K562 (cell line): ENCODE measurements around the gene DNMBP. TPM values are rescaled to one million over a fixed set of nuclear protein-coding genes. Genes with fewer than 3 reads are reported as not detected.

Experiments used
- BRD9 ChIP-seq: fragments of 450-650 bp; IDR thresholded peaks from 2 replicates; pipeline ENCODE4 v1.6.1; 2018; ENCODE audit warnings: low read depth; ENCODE audit not compliant: partially characterized antibody
- E4F1 ChIP-seq: fragments of 250-450 bp; sonication (Bioruptor Pico); IDR thresholded peaks from 2 replicates; pipeline ENCODE4 v1.5.0; 2021; ENCODE audit warnings: mild to moderate bottlenecking, borderline replicate concordance
- ESRRB ChIP-seq: fragments of 250-450 bp; sonication (Bioruptor Pico); IDR thresholded peaks from 2 replicates; pipeline ENCODE4 v1.5.0; 2020; ENCODE audit warnings: mild to moderate bottlenecking, moderate library complexity, borderline replicate concordance
- FOXO4 ChIP-seq: fragments of 450-650 bp; formaldehyde crosslinking; IDR thresholded peaks from 2 replicates; pipeline ENCODE4 v1.4.0; 2020; ENCODE audit warnings: mild to moderate bottlenecking, moderate library complexity
- HNRNPK ChIP-seq: fragments of 200-400 bp; formaldehyde crosslinking; IDR thresholded peaks from one replicate; pipeline ENCODE4 v1.6.1; 2018; ENCODE audit warnings: mild to moderate bottlenecking, low read depth, low read length; ENCODE audit not compliant: poor library complexity, severe bottlenecking
- HNRNPUL1 ChIP-seq: fragments of 200-400 bp; formaldehyde crosslinking; IDR thresholded peaks from 2 replicates; pipeline ENCODE4 v1.6.1; 2017; ENCODE audit warnings: low read length
- MEF2A ChIP-seq: IDR thresholded peaks from 2 replicates; pipeline ENCODE4 v1.6.1; 2011; ENCODE audit warnings: low read depth, mild to moderate bottlenecking, low read length, moderate library complexity; ENCODE audit not compliant: control insufficient read depth
- NCOA1 ChIP-seq: fragments of 450-650 bp; IDR thresholded peaks from 2 replicates; pipeline ENCODE4 v1.6.1; 2016; ENCODE audit warnings: low read depth
- PKNOX1 ChIP-seq: fragments of 450-650 bp; IDR thresholded peaks from 2 replicates; pipeline ENCODE4 v1.6.1; 2016
- THAP7 ChIP-seq: fragments of 250-450 bp; sonication (Bioruptor Pico); IDR thresholded peaks from 2 replicates; pipeline ENCODE4 v1.5.0; 2021
- ZNF639 ChIP-seq, 2 experiments: fragments of 200-800 bp in 1 of 2; sonication (Bioruptor generic) in 1 of 2; sonication (generic) in 1 of 2; formaldehyde crosslinking in 1 of 2; IDR thresholded peaks in 1 of 2; conservative IDR thresholded peaks in 1 of 2; 2 replicates each; pipeline versions ENCODE4 v1.5.0 to v1.6.1; 2016 to 2020; ENCODE audit warnings: missing compliant biosample characterization in 1 of 2, missing genetic modification characterization in 1 of 2, missing genetic modification reagents in 1 of 2
- polyA plus RNA-seq, 8 experiments: library from polyadenylated mRNA; depleted of rRNA in 4 of 8; stranded (reverse) in 5 of 8; unstranded in 3 of 8; fragments of >200 nt; fragmentation: Nextera tagmentation in 2 of 8; fragmentation: Illumina TruSeq in 1 of 8; extraction: Ambion mirVana in 2 of 8; extraction: Trizol in 1 of 8; gene quantifications; 2 replicates each; pipeline versions ENCODE4 v1.2.1 to v1.2.3, GENCODE V29; 2011 to 2014; ENCODE audit warnings: inconsistent platforms in 1 of 8, missing spikeins in 1 of 8
- total RNA-seq, 7 experiments: library from RNA; depleted of rRNA in 6 of 7; stranded (reverse); fragments of >200 nt in 6 of 7; fragmentation: Illumina TruSeq in 2 of 7; extraction: Trizol in 2 of 7; gene quantifications; 2 replicates each; pipeline versions ENCODE4 v1.2.1 to v1.2.3, GENCODE V29; 2011 to 2021; ENCODE audit warnings: low replicate concordance in 1 of 7
- TF ChIP-seq, protein P1 (sequence below), 2 experiments: fragments of 450-650 bp in 1 of 2; IDR thresholded peaks; 2 replicates each; pipeline ENCODE4 v1.6.1; 2011 to 2017; ENCODE audit warnings: low read depth in 2 of 2, antibody characterized with exemption in 1 of 2, borderline replicate concordance in 1 of 2, low read length in 1 of 2, mild to moderate bottlenecking in 1 of 2, mixed read lengths in 1 of 2; ENCODE audit not compliant: control insufficient read depth in 1 of 2

The DNMBP gene
- total and polyA plus RNA-seq, 9 of the 15 experiments (the other 6 are each of a cell fraction or from before 2014, with no cell fraction given): 0.83 to 3.7 (median 2.2) TPM

- TF ChIP-seq HNRNPK (no peak), FOXO4 (no peak), ZNF639 (CRISPR knock-in tag; conservative IDR thresholded peaks at IDR 0.05 in 1 of 2, IDR thresholded peaks at IDR 0.05 in 1 of 2) (peak in 1 of 2 experiments; percentile 34; a peak in 1 of 4 replicates), HNRNPUL1 (no peak), ESRRB (CRISPR knock-in tag) (no peak), MEF2A (no peak), PKNOX1 (no peak), THAP7 (no peak), E4F1 (CRISPR knock-in tag) (no peak), NCOA1 (no peak), BRD9 (no peak)
- TF ChIP-seq, protein P1, sequence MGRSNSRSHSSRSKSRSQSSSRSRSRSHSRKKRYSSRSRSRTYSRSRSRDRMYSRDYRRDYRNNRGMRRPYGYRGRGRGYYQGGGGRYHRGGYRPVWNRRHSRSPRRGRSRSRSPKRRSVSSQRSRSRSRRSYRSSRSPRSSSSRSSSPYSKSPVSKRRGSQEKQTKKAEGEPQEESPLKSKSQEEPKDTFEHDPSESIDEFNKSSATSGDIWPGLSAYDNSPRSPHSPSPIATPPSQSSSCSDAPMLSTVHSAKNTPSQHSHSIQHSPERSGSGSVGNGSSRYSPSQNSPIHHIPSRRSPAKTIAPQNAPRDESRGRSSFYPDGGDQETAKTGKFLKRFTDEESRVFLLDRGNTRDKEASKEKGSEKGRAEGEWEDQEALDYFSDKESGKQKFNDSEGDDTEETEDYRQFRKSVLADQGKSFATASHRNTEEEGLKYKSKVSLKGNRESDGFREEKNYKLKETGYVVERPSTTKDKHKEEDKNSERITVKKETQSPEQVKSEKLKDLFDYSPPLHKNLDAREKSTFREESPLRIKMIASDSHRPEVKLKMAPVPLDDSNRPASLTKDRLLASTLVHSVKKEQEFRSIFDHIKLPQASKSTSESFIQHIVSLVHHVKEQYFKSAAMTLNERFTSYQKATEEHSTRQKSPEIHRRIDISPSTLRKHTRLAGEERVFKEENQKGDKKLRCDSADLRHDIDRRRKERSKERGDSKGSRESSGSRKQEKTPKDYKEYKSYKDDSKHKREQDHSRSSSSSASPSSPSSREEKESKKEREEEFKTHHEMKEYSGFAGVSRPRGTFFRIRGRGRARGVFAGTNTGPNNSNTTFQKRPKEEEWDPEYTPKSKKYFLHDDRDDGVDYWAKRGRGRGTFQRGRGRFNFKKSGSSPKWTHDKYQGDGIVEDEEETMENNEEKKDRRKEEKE (IDR thresholded peaks at IDR 0.05; ENCODE audit: borderline replicate concordance in 1 of 2, control insufficient read depth in 1 of 2, low read depth in 2 of 2, low read length in 1 of 2): no peak
Measured at GRCh38 chr10:100009793-100010676, at the start of gene DNMBP (continued).
